Activated CD8-positive, alpha-beta memory T cell treated with anti-CD3 and anti-CD28 coated beads for 1 hour (primary cell): ENCODE results near the gene PALM.

Experiments used
- DNase-seq, 2 donors: peaks; one replicate each; pipeline ENCODE4 v3.0.0-alpha.2; 2020; ENCODE audit warnings: low read depth in 1 of 2; ENCODE audit errors: extremely low read depth in 1 of 2

Gene PALM

GRCh38 chr19:750640-751423 lies 42.1 kb downstream of the PALM start, which contains the start of gene MISP:
TSS of gene MISP (plus strand) at chr19:751112. CDS start at chr19:756947, 5,835 bp downstream.
- DNase-seq = no peak

- no peak for DNase-seq
Measured at GRCh38 chr19:751501-752341, 43.0 kb downstream of the PALM start.

GRCh38 chr19:752652-753517 lies 44.1 kb downstream of the PALM start:
- no peak for DNase-seq

GRCh38 chr19:754530-754929 lies 45.8 kb downstream of the PALM start:
- no peak for DNase-seq

- no peak for DNase-seq
Measured at GRCh38 chr19:755063-755462, 46.3 kb downstream of the PALM start.

- no peak for DNase-seq
Measured at GRCh38 chr19:756236-756635, 47.5 kb downstream of the PALM start.

GRCh38 chr19:756821-757688 lies 48.3 kb downstream of the PALM start:
- no peak for DNase-seq

GRCh38 chr19:757811-758668 lies 49.3 kb downstream of the PALM start:
- no peak for DNase-seq

GRCh38 chr19:763181-763580 lies 54.4 kb downstream of the PALM start:
- DNase-seq = no peak

- no peak for DNase-seq
Measured at GRCh38 chr19:763869-764268, 55.1 kb downstream of the PALM start.

- DNase-seq = no peak
Measured at GRCh38 chr19:764301-764700, 55.6 kb downstream of the PALM start.

GRCh38 chr19:765179-765738 lies 56.5 kb downstream of the PALM start:
- DNase-seq = no peak

- DNase-seq = no peak
Measured at GRCh38 chr19:768424-768823, 59.7 kb downstream of the PALM start.

- no peak for DNase-seq
Measured at GRCh38 chr19:769616-770015, 60.9 kb downstream of the PALM start.

GRCh38 chr19:771332-771785 lies 62.6 kb downstream of the PALM start:
- no peak for DNase-seq

- DNase-seq = no peak
Measured at GRCh38 chr19:772063-772462, 63.3 kb downstream of the PALM start.

- no peak for DNase-seq
Measured at GRCh38 chr19:772730-773436, 64.1 kb downstream of the PALM start.

GRCh38 chr19:776549-776948 lies 67.8 kb downstream of the PALM start:
- DNase-seq = no peak
